Prostate gland (tissue), 2 donors: ENCODE measurements around the gene RNF43.

ENCODE experiments used
- CTCF ChIP-seq, 4 experiments: fragments of 200-600 bp in 2 of 4; fragments of 450-650 bp in 2 of 4; sonication (generic) in 2 of 4; IDR thresholded peaks; 1 replicate in 3 of 4; 2 replicates in 1 of 4; pipeline ENCODE4 v1.5.1; 2016 to 2019; ENCODE audit warnings: antibody characterized with exemption in 4 of 4, mild to moderate bottlenecking in 2 of 4, moderate library complexity in 2 of 4
- POLR2A ChIP-seq: fragments of 450-650 bp; IDR thresholded peaks from one replicate; pipeline ENCODE4 v1.6.1; 2016; ENCODE audit warnings: antibody characterized with exemption, mild to moderate bottlenecking

GRCh38 chr17:58379511-58379824, 37.9 kb downstream of the RNF43 start:
- TF ChIP-seq CTCF (IDR thresholded peaks at IDR 0.05), result no peak
- no peak for TF ChIP-seq POLR2A
